OCI-LY7 (cell line): Measurements from ENCODE around the gene EIF2S2. TPM values are rescaled to one million over a fixed set of nuclear protein-coding genes. Genes with fewer than 3 reads are reported as not detected.

Experiments
- BruUV-seq: library from RNA; stranded (reverse); fragments of 400-500 nt; replicated peaks from 2 replicates; lab custom pipeline; 2021; lab: Mats Ljungman, UMichigan
- CTCF ChIA-PET: fragments of 300-600 bp; sonication (Branson Sonifier 250); formaldehyde crosslinking; loops from one replicate; lab custom pipeline; 2022; ENCODE audit warnings: antibody characterized with exemption; ENCODE audit not compliant: unreplicated experiment; lab: Charles Lee
- POLR2A ChIA-PET: fragments of 300-600 bp; sonication (Branson Sonifier 250); formaldehyde crosslinking; loops from one replicate; lab custom pipeline; 2022; ENCODE audit warnings: antibody characterized with exemption; lab: Charles Lee
- DNase-seq: peaks from one replicate; pipeline ENCODE4 v3.0.0-alpha.2; 2015; ENCODE audit warnings: low spot score
- H2AFZ ChIP-seq: fragments of 200-600 bp; sonication (generic), shearing (Covaris generic); 2 replicates; pipeline ENCODE4 v1.6.1; 2014; ENCODE audit warnings: mild to moderate bottlenecking, antibody characterized with exemption, low read length, moderate library complexity
- H3K27ac ChIP-seq: fragments of 200-600 bp; sonication (generic); 2 replicates; pipeline ENCODE4 v1.5.1; 2014; ENCODE audit warnings: mixed run types, low read depth, mild to moderate bottlenecking, moderate library complexity, low read length, inconsistent platforms; ENCODE audit not compliant: poor library complexity, severe bottlenecking
- H3K36me3 ChIP-seq: fragments of 200-600 bp; sonication (generic); 2 replicates; pipeline ENCODE4 v1.6.1; 2014; ENCODE audit warnings: mild to moderate bottlenecking, antibody characterized with exemption, low read length, moderate library complexity, mixed read lengths; ENCODE audit not compliant: insufficient read depth
- H3K4me1 ChIP-seq: fragments of 200-600 bp; sonication (generic); 2 replicates; pipeline ENCODE4 v1.5.1; 2014; ENCODE audit warnings: mild to moderate bottlenecking, low read length; ENCODE audit not compliant: insufficient read depth, poor library complexity, severe bottlenecking
- H3K4me2 ChIP-seq: fragments of 200-600 bp; sonication (generic); 2 replicates; pipeline ENCODE4 v1.6.1; 2014; ENCODE audit warnings: mild to moderate bottlenecking, low read length
- H3K4me3 ChIP-seq: fragments of 200-600 bp; sonication (generic); 2 replicates; pipeline ENCODE4 v1.5.1; 2014; ENCODE audit warnings: mild to moderate bottlenecking, low read depth, low read length; ENCODE audit not compliant: poor library complexity, severe bottlenecking
- H3K79me2 ChIP-seq: fragments of 200-600 bp; sonication (generic); 2 replicates; pipeline ENCODE4 v1.6.1; 2016; ENCODE audit warnings: low read depth, mild to moderate bottlenecking, low read length, moderate library complexity, mixed read lengths; ENCODE audit not compliant: insufficient read depth
- H3K9me2 ChIP-seq: fragments of 200-600 bp; sonication (generic); 2 replicates; pipeline ENCODE4 v1.6.1; 2016; ENCODE audit warnings: mild to moderate bottlenecking, low read length, mixed read lengths; ENCODE audit not compliant: insufficient read depth
- H3K9me3 ChIP-seq: fragments of 200-600 bp; sonication (generic); 2 replicates; pipeline ENCODE4 v1.6.1; 2014; ENCODE audit warnings: mild to moderate bottlenecking, mixed run types, low read length, mixed read lengths
- H4K20me1 ChIP-seq: fragments of 200-600 bp; sonication (generic); 2 replicates; pipeline ENCODE4 v1.6.1; 2014; ENCODE audit warnings: mild to moderate bottlenecking, antibody characterized with exemption, low read length, moderate library complexity, mixed read lengths; ENCODE audit not compliant: insufficient read depth
- EZH2phosphoT487 ChIP-seq: fragments of 200-600 bp; sonication (generic); IDR thresholded peaks from 2 replicates; pipeline ENCODE4 v1.6.1; 2018; ENCODE audit warnings: low read depth, borderline replicate concordance, mild to moderate bottlenecking, mixed run types, antibody characterized with exemption, low read length, moderate library complexity, mixed read lengths
- intact Hi-C: fragments of 100-400 bp; cut with micrococcal nuclease; formaldehyde crosslinking; loops from one replicate; pipeline ENCODE4 v1.10.0; 2022; ENCODE audit not compliant: unreplicated experiment
- total RNA-seq, 2 experiments: library from RNA; depleted of rRNA in 1 of 2; stranded (reverse); fragments of >200 nt in 1 of 2; shearing (Covaris generic) in 1 of 2; gene quantifications; 2 replicates each; pipeline ENCODE4 v1.2.3, GENCODE V29; 2014 to 2022
- TF ChIP-seq, protein P1 (sequence below): fragments of 200-600 bp; sonication (generic); conservative IDR thresholded peaks from 2 replicates; pipeline ENCODE4 v1.5.1; 2014; ENCODE audit warnings: mild to moderate bottlenecking, antibody characterized with exemption, low read length, moderate library complexity, mixed read lengths

EIF2S2 gene
- total RNA-seq, 2 experiments from 2014 or later, result 104 to 130 TPM

GRCh38 chr20:34088305-34089174 is 23.5 kb downstream of the EIF2S2 start:
- H3K4me2 ChIP-seq, result no peak overlapping the region
- TF ChIP-seq EZH2phosphoT487, result no peak
- TF ChIP-seq, protein P1, sequence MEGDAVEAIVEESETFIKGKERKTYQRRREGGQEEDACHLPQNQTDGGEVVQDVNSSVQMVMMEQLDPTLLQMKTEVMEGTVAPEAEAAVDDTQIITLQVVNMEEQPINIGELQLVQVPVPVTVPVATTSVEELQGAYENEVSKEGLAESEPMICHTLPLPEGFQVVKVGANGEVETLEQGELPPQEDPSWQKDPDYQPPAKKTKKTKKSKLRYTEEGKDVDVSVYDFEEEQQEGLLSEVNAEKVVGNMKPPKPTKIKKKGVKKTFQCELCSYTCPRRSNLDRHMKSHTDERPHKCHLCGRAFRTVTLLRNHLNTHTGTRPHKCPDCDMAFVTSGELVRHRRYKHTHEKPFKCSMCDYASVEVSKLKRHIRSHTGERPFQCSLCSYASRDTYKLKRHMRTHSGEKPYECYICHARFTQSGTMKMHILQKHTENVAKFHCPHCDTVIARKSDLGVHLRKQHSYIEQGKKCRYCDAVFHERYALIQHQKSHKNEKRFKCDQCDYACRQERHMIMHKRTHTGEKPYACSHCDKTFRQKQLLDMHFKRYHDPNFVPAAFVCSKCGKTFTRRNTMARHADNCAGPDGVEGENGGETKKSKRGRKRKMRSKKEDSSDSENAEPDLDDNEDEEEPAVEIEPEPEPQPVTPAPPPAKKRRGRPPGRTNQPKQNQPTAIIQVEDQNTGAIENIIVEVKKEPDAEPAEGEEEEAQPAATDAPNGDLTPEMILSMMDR, result no peak
- DNase-seq, result no peak
- no peaks in the 10 kb centered on the region for H3K9me2 ChIP-seq
- H3K79me2 ChIP-seq, result peaks cover 20% of the 10 kb centered on the region; the same call in 1 of the 2 replicates
- ChIA-PET CTCF (no interaction called here), POLR2A (no interaction called here)
- H3K9me3 ChIP-seq, result no peaks in the 10 kb centered on the region
- H3K36me3 ChIP-seq, result peaks cover 96% of the 10 kb centered on the region
- no peak overlapping the region for H3K27ac ChIP-seq
- BruUV-seq, result TSS peak; percentile 2
- intact Hi-C loops, result no loop called here
- H2AFZ ChIP-seq, result no peak overlapping the region
- no peak overlapping the region for H3K4me3 ChIP-seq
- peaks cover 17% of the 10 kb centered on the region for H3K4me1 ChIP-seq
- H4K20me1 ChIP-seq, result peaks cover 4% of the 10 kb centered on the region; the same call in 1 of the 2 replicates

GRCh38 chr20:34085544-34086040 is 26.5 kb downstream of the EIF2S2 start:
- Histone ChIP-seq H3K36me3 (peaks cover 96% of the 10 kb centered on the region), H3K4me1 (peaks cover 39% of the 10 kb centered on the region), H2AFZ (no peak overlapping the region), H3K4me3 (no peak overlapping the region), H3K9me3 (no peaks in the 10 kb centered on the region), H3K9me2 (no peaks in the 10 kb centered on the region), H3K27ac (peak overlapping the region; percentile 35), H4K20me1 (no peaks in the 10 kb centered on the region), H3K79me2 (peaks cover 12% of the 10 kb centered on the region; the same call in 1 of the 2 replicates), H3K4me2 (no peak overlapping the region)
- TF ChIP-seq EZH2phosphoT487, result no peak
- TF ChIP-seq, protein P1, result no peak
- intact Hi-C loops, result no loop called here
- DNase-seq, result no peak
- POLR2A ChIA-PET, result interaction anchor here (0.6 to 0.8 kb wide), 2 partner anchors 18 to 93 kb away, joined by 3 read pairs; no protein-coding TSS in a partner anchor
- CTCF ChIA-PET, result no interaction called here
- no TSS peak for BruUV-seq
